WTC11 (cell line): ENCODE data around the gene WBP1L. TPM values are rescaled to one million over a fixed set of nuclear protein-coding genes. Genes with fewer than 3 reads are reported as not detected.

ENCODE experiments used
- ATAC-seq: fragments of 200-7000 bp; cut with Tn5 transposase; 2 replicates; pipeline ENCODE4 v1.10.0; 2021; ENCODE audit warnings: mild to moderate bottlenecking, moderate library complexity
- CTCF ChIA-PET: fragments of 300-600 bp; sonication (Branson Sonifier 250); formaldehyde crosslinking; loops from one replicate; lab custom pipeline; 2021; ENCODE audit warnings: antibody characterized with exemption; lab: Charles Lee
- POLR2A ChIA-PET: fragments of 350-600 bp; sonication (Branson Sonifier 250); formaldehyde crosslinking; loops from one replicate; lab custom pipeline; 2021; ENCODE audit warnings: antibody characterized with exemption; lab: Charles Lee
- DNase-seq: peaks from one replicate; pipeline ENCODE4 v3.0.0; 2021; ENCODE audit warnings: low spot score
- H3K27ac Mint-ChIP-seq: 2 replicates; pipeline ENCODE4 v1.8.0; 2021; ENCODE audit warnings: mixed read lengths
- H3K27me3 Mint-ChIP-seq: 2 replicates; pipeline ENCODE4 v1.8.0; 2021; ENCODE audit warnings: low read depth, mild to moderate bottlenecking, moderate library complexity, mixed read lengths
- H3K36me3 Mint-ChIP-seq: 2 replicates; pipeline ENCODE4 v1.8.0; 2021; ENCODE audit warnings: mixed read lengths
- H3K4me1 Mint-ChIP-seq: 2 replicates; pipeline ENCODE4 v1.8.0; 2022; ENCODE audit warnings: mixed read lengths
- H3K4me3 Mint-ChIP-seq: 2 replicates; pipeline ENCODE4 v1.8.0; 2021; ENCODE audit warnings: mild to moderate bottlenecking, moderate library complexity, mixed read lengths
- H3K9me3 Mint-ChIP-seq: 2 replicates; pipeline ENCODE4 v1.8.0; 2021; ENCODE audit warnings: mixed read lengths
- CBFB ChIP-seq: sonication (generic); formaldehyde crosslinking; IDR thresholded peaks from 2 replicates; pipeline ENCODE4 v1.8.1; 2022; ENCODE audit warnings: mild to moderate bottlenecking, low read depth, missing genetic modification reagents
- GTF2I ChIP-seq: fragments of 250-450 bp; sonication (Bioruptor Pico); conservative IDR thresholded peaks from 2 replicates; pipeline ENCODE4 v1.4.0; 2021; ENCODE audit warnings: mild to moderate bottlenecking
- IRF2 ChIP-seq: sonication (generic); formaldehyde crosslinking; IDR thresholded peaks from 2 replicates; pipeline ENCODE4 v1.8.0; 2022; ENCODE audit warnings: low read depth, missing genetic modification reagents, borderline replicate concordance
- NFATC4 ChIP-seq: fragments of 250-450 bp; sonication (Bioruptor Pico); IDR thresholded peaks from 2 replicates; pipeline ENCODE4 v1.9.0; 2021; ENCODE audit warnings: mild to moderate bottlenecking
- OVOL2 ChIP-seq: fragments of 250-450 bp; sonication (Bioruptor Pico); IDR thresholded peaks from 2 replicates; pipeline ENCODE4 v1.9.0; 2021; ENCODE audit warnings: mild to moderate bottlenecking, borderline replicate concordance
- RELA ChIP-seq: sonication (generic); formaldehyde crosslinking; IDR thresholded peaks from 2 replicates; pipeline ENCODE4 v1.8.1; 2022; ENCODE audit warnings: missing genetic modification reagents, mild to moderate bottlenecking, borderline replicate concordance
- SMAD3 ChIP-seq: sonication (generic); formaldehyde crosslinking; IDR thresholded peaks from 2 replicates; pipeline ENCODE4 v1.8.0; 2022; ENCODE audit warnings: missing genetic modification reagents, mild to moderate bottlenecking, borderline replicate concordance
- TP53 ChIP-seq: sonication (generic); formaldehyde crosslinking; IDR thresholded peaks from 2 replicates; pipeline ENCODE4 v1.8.1; 2023; ENCODE audit warnings: mild to moderate bottlenecking, missing genetic modification reagents
- ZNF219 ChIP-seq: sonication (generic); formaldehyde crosslinking; IDR thresholded peaks from 2 replicates; pipeline ENCODE4 v1.8.0; 2023; ENCODE audit warnings: missing genetic modification reagents, mild to moderate bottlenecking, borderline replicate concordance
- ZNF232 ChIP-seq: sonication (generic); formaldehyde crosslinking; IDR thresholded peaks from 2 replicates; pipeline ENCODE4 v1.8.0; 2022; ENCODE audit warnings: mild to moderate bottlenecking, missing genetic modification reagents
- ZNF416 ChIP-seq: fragments of 250-450 bp; sonication (Bioruptor Pico); IDR thresholded peaks from 2 replicates; pipeline ENCODE4 v1.9.0; 2021; ENCODE audit warnings: mild to moderate bottlenecking, inconsistent platforms
- ZNF423 ChIP-seq: fragments of 250-450 bp; sonication (Bioruptor Pico); IDR thresholded peaks from 2 replicates; pipeline ENCODE4 v2.1.2; 2022; ENCODE audit warnings: mild to moderate bottlenecking, moderate library complexity
- total RNA-seq: library from RNA; stranded (reverse); gene quantifications from 3 replicates; pipeline ENCODE4 v1.2.3, GENCODE V29; 2021
- TF ChIP-seq, protein P1 (sequence below): sonication (generic); formaldehyde crosslinking; IDR thresholded peaks from 2 replicates; pipeline ENCODE4 v1.8.0; 2023; ENCODE audit warnings: missing genetic modification reagents, mild to moderate bottlenecking, borderline replicate concordance
- TF ChIP-seq, protein P2 (sequence below): sonication (generic); formaldehyde crosslinking; IDR thresholded peaks from 2 replicates; pipeline ENCODE4 v1.8.1; 2023; ENCODE audit warnings: mild to moderate bottlenecking, moderate library complexity, missing genetic modification reagents
- TF ChIP-seq, protein P3 (sequence below): sonication (generic); formaldehyde crosslinking; IDR thresholded peaks from 2 replicates; pipeline ENCODE4 v1.8.0; 2022; ENCODE audit warnings: mild to moderate bottlenecking, missing genetic modification reagents
- TF ChIP-seq, protein P4 (sequence below): sonication (generic); formaldehyde crosslinking; IDR thresholded peaks from 2 replicates; pipeline ENCODE4 v1.8.1; 2022; ENCODE audit warnings: mild to moderate bottlenecking, missing genetic modification reagents, moderate library complexity, borderline replicate concordance
- TF ChIP-seq, protein P5 (sequence below): sonication (generic); formaldehyde crosslinking; IDR thresholded peaks from 2 replicates; pipeline ENCODE4 v1.8.1; 2023; ENCODE audit warnings: mild to moderate bottlenecking, missing genetic modification reagents
- TF ChIP-seq, protein P6 (sequence below): sonication (generic); formaldehyde crosslinking; IDR thresholded peaks from 2 replicates; pipeline ENCODE4 v1.8.0; 2023; ENCODE audit warnings: missing genetic modification reagents

Gene WBP1L
- total RNA-seq, 1 experiment from 2014 or later, result 26.8 TPM

DNA sequence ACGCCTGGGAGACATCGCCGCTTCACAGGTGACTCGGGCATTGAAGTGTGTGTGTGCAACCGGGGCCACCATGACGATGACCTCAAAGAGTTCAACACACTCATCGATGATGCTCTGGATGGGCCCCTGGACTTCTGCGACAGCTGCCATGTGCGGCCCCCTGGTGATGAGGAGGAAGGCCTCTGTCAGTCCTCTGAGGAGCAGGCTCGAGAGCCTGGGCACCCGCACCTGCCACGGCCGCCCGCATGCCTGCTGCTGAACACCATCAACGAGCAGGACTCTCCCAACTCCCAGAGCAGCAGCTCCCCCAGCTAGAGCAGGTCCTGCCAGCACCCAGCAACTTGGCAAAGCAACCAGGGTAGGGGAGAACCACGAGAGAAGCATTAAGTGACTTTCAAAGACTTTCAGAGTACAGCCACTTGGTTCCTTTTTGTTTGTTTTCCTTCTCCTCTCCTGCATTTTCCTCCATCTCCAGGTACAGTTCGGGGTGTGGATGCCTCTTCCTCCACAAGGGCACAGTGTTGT is 69.3 kb downstream of the WBP1L start (continued):
- TF ChIP-seq, protein P1, sequence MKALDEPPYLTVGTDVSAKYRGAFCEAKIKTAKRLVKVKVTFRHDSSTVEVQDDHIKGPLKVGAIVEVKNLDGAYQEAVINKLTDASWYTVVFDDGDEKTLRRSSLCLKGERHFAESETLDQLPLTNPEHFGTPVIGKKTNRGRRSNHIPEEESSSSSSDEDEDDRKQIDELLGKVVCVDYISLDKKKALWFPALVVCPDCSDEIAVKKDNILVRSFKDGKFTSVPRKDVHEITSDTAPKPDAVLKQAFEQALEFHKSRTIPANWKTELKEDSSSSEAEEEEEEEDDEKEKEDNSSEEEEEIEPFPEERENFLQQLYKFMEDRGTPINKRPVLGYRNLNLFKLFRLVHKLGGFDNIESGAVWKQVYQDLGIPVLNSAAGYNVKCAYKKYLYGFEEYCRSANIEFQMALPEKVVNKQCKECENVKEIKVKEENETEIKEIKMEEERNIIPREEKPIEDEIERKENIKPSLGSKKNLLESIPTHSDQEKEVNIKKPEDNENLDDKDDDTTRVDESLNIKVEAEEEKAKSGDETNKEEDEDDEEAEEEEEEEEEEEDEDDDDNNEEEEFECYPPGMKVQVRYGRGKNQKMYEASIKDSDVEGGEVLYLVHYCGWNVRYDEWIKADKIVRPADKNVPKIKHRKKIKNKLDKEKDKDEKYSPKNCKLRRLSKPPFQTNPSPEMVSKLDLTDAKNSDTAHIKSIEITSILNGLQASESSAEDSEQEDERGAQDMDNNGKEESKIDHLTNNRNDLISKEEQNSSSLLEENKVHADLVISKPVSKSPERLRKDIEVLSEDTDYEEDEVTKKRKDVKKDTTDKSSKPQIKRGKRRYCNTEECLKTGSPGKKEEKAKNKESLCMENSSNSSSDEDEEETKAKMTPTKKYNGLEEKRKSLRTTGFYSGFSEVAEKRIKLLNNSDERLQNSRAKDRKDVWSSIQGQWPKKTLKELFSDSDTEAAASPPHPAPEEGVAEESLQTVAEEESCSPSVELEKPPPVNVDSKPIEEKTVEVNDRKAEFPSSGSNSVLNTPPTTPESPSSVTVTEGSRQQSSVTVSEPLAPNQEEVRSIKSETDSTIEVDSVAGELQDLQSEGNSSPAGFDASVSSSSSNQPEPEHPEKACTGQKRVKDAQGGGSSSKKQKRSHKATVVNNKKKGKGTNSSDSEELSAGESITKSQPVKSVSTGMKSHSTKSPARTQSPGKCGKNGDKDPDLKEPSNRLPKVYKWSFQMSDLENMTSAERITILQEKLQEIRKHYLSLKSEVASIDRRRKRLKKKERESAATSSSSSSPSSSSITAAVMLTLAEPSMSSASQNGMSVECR (CRISPR knock-in tag), result no peak
- no peak for TF ChIP-seq NFATC4 (CRISPR knock-in tag)
- no peak for TF ChIP-seq OVOL2 (CRISPR knock-in tag)
- no peak for TF ChIP-seq ZNF416 (CRISPR knock-in tag)
- TF ChIP-seq, protein P2, sequence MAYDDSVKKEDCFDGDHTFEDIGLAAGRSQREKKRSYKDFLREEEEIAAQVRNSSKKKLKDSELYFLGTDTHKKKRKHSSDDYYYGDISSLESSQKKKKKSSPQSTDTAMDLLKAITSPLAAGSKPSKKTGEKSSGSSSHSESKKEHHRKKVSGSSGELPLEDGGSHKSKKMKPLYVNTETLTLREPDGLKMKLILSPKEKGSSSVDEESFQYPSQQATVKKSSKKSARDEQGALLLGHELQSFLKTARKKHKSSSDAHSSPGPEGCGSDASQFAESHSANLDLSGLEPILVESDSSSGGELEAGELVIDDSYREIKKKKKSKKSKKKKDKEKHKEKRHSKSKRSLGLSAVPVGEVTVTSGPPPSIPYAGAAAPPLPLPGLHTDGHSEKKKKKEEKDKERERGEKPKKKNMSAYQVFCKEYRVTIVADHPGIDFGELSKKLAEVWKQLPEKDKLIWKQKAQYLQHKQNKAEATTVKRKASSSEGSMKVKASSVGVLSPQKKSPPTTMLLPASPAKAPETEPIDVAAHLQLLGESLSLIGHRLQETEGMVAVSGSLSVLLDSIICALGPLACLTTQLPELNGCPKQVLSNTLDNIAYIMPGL (CRISPR knock-in tag), result no peak
- TF ChIP-seq SMAD3 (CRISPR knock-in tag), result no peak
- TF ChIP-seq, protein P3, sequence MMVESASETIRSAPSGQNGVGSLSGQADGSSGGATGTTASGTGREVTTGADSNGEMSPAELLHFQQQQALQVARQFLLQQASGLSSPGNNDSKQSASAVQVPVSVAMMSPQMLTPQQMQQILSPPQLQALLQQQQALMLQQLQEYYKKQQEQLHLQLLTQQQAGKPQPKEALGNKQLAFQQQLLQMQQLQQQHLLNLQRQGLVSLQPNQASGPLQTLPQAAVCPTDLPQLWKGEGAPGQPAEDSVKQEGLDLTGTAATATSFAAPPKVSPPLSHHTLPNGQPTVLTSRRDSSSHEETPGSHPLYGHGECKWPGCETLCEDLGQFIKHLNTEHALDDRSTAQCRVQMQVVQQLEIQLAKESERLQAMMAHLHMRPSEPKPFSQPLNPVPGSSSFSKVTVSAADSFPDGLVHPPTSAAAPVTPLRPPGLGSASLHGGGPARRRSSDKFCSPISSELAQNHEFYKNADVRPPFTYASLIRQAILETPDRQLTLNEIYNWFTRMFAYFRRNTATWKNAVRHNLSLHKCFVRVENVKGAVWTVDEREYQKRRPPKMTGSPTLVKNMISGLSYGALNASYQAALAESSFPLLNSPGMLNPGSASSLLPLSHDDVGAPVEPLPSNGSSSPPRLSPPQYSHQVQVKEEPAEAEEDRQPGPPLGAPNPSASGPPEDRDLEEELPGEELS (CRISPR knock-in tag), result no peak

DNA sequence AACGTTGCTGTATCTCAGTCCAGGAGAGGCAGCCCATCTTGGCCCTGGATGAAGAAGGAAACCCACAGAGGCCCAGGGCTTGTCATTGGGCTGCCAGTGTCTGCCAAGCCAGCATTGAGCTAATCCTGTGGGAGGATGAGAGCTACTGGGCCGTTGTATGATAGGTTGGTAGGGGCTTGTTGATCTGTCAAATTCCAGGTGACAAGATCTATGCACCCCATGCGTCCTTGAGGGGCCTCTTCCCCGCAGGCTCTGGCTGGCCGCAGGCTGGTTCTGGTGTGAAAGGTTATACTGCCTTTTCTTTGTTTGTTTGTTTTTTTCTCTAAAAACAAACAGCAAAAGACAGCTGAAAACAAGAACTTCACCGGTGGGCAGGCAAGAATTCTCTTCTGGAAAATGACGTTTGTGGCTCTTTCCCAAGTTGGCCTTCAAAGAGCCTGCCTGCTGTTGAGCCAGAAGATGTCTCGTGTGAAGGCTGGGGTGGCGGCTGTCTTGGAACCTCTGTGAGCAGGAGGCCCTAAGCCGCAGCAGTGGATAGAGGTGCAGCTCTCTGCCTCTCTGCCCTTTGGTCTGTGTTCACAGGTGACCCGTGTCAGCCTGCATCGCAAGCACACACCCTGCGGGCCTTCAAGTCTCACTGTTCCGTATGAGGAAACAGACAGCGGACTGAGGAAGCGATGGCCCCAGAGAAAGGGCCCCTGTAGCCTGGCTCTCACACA is 70.1 kb downstream of the WBP1L start:
- peaks cover 21% of the 10 kb centered on the region for H3K4me1 Mint-ChIP-seq
- no peak overlapping the region for H3K4me3 Mint-ChIP-seq
- ChIA-PET POLR2A (no interaction called here), CTCF (no interaction called here)
- H3K27ac Mint-ChIP-seq, result no peak overlapping the region
- H3K9me3 Mint-ChIP-seq, result no peaks in the 10 kb centered on the region
- ATAC-seq, result no peak
- no peak for DNase-seq
- no peak for TF ChIP-seq ZNF219 (CRISPR knock-in tag)
- H3K27me3 Mint-ChIP-seq, result no peaks in the 10 kb centered on the region
- peaks cover 6% of the 10 kb centered on the region; the same call in 1 of the 2 replicates for H3K36me3 Mint-ChIP-seq

DNA sequence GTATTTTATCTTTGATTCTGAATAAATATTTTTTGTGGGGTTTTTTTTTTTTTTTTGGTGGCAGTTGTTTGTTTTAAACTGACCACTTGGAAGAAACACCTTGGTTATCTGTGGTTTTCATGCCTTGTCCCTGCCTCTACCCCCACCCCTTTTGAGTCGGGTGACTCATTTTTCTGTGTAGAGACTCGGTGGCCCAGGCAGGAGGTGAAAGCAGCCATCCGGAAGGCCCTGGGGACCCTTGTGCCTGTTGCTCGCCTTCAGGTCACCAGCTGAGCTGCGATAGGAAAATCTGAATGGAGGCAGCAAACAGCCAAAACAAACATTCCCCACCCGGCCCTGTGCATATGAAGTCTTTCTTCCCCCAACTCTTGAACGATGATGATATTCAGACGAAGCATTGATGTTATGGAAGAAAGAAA is 70.7 kb downstream of the WBP1L start:
- Mint-ChIP-seq H3K4me1 (peaks cover 20% of the 10 kb centered on the region), H3K27ac (no peak overlapping the region), H3K9me3 (no peaks in the 10 kb centered on the region), H3K27me3 (no peaks in the 10 kb centered on the region), H3K36me3 (peaks cover 6% of the 10 kb centered on the region; the same call in 1 of the 2 replicates), H3K4me3 (no peak overlapping the region)
- POLR2A ChIA-PET, result no interaction called here
- DNase-seq (no peak), ATAC-seq (no peak)
- CTCF ChIA-PET, result no interaction called here
- TF ChIP-seq OVOL2 (CRISPR knock-in tag), result no peak
- TF ChIP-seq TP53 (CRISPR knock-in tag), result no peak
- no peak for TF ChIP-seq GTF2I
- no peak for TF ChIP-seq RELA (CRISPR knock-in tag)
- TF ChIP-seq ZNF423 (CRISPR knock-in tag), result no peak
- TF ChIP-seq, protein P4, sequence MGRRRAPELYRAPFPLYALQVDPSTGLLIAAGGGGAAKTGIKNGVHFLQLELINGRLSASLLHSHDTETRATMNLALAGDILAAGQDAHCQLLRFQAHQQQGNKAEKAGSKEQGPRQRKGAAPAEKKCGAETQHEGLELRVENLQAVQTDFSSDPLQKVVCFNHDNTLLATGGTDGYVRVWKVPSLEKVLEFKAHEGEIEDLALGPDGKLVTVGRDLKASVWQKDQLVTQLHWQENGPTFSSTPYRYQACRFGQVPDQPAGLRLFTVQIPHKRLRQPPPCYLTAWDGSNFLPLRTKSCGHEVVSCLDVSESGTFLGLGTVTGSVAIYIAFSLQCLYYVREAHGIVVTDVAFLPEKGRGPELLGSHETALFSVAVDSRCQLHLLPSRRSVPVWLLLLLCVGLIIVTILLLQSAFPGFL, result no peak
- TF ChIP-seq CBFB (CRISPR knock-in tag), result no peak
- no peak for TF ChIP-seq ZNF416 (CRISPR knock-in tag)
- TF ChIP-seq ZNF232 (CRISPR knock-in tag), result no peak
- no peak for TF ChIP-seq IRF2 (CRISPR knock-in tag)
- TF ChIP-seq, protein P5, sequence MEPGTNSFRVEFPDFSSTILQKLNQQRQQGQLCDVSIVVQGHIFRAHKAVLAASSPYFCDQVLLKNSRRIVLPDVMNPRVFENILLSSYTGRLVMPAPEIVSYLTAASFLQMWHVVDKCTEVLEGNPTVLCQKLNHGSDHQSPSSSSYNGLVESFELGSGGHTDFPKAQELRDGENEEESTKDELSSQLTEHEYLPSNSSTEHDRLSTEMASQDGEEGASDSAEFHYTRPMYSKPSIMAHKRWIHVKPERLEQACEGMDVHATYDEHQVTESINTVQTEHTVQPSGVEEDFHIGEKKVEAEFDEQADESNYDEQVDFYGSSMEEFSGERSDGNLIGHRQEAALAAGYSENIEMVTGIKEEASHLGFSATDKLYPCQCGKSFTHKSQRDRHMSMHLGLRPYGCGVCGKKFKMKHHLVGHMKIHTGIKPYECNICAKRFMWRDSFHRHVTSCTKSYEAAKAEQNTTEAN, result no peak
- TF ChIP-seq, protein P6, sequence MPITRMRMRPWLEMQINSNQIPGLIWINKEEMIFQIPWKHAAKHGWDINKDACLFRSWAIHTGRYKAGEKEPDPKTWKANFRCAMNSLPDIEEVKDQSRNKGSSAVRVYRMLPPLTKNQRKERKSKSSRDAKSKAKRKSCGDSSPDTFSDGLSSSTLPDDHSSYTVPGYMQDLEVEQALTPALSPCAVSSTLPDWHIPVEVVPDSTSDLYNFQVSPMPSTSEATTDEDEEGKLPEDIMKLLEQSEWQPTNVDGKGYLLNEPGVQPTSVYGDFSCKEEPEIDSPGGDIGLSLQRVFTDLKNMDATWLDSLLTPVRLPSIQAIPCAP, result no peak
